ENCODE measurements around the gene KRTAP4-3.

GRCh38 chr17:41163828-41164227 is 4.2 kb downstream of the KRTAP4-3 start:
- TF ChIP-seq CTCF (IDR thresholded peaks at IDR 0.05) (no peak), POLR2A (IDR thresholded peaks at IDR 0.05) (no peak), POLR2AphosphoS5 (IDR thresholded peaks at IDR 0.05) (no peak)
